Rectal smooth muscle tissue (tissue), 1 donor: ENCODE data around the gene KCNA10.

Experiments used
- H3K27ac ChIP-seq: one replicate; pipeline ENCODE4 v1.7.0; 2013; ENCODE audit warnings: low read depth, low read length, inconsistent platforms
- H3K27me3 ChIP-seq: one replicate; pipeline ENCODE4 v1.7.0; 2013; ENCODE audit warnings: low read length; ENCODE audit not compliant: control insufficient read depth, insufficient read depth
- H3K36me3 ChIP-seq: one replicate; pipeline ENCODE4 v1.7.0; 2013; ENCODE audit warnings: low read length; ENCODE audit not compliant: control insufficient read depth, insufficient read depth
- H3K4me1 ChIP-seq: one replicate; pipeline ENCODE4 v1.7.0; 2013; ENCODE audit warnings: low read length; ENCODE audit not compliant: control insufficient read depth, insufficient read depth
- H3K4me3 ChIP-seq: one replicate; pipeline ENCODE4 v1.7.0; 2013; ENCODE audit warnings: low read length
- H3K9ac ChIP-seq: one replicate; pipeline ENCODE4 v1.7.0; 2013; ENCODE audit warnings: low read length

The KCNA10 gene

GRCh38 chr1:110480356-110481096 lies 38.4 kb downstream of the KCNA10 start:
- Histone ChIP-seq H3K27me3 (no peaks in the 10 kb centered on the region), H3K36me3 (no peaks in the 10 kb centered on the region), H3K9ac (no peak overlapping the region), H3K4me1 (no peaks in the 10 kb centered on the region), H3K4me3 (no peak overlapping the region), H3K27ac (no peak overlapping the region)

- Histone ChIP-seq H3K36me3 (no peaks in the 10 kb centered on the region), H3K4me3 (no peak overlapping the region), H3K27ac (no peak overlapping the region), H3K27me3 (no peaks in the 10 kb centered on the region), H3K4me1 (no peaks in the 10 kb centered on the region), H3K9ac (no peak overlapping the region)
Observed at GRCh38 chr1:110478886-110479285, 40.1 kb downstream of the KCNA10 start.

- Histone ChIP-seq H3K27me3 (no peaks in the 10 kb centered on the region), H3K36me3 (no peaks in the 10 kb centered on the region), H3K4me1 (no peaks in the 10 kb centered on the region), H3K27ac (no peak overlapping the region), H3K4me3 (no peak overlapping the region), H3K9ac (no peak overlapping the region)
Observed at GRCh38 chr1:110477967-110478640, 40.9 kb downstream of the KCNA10 start.

GRCh38 chr1:110477445-110477957 lies 41.5 kb downstream of the KCNA10 start:
- H3K27me3 ChIP-seq: no peaks in the 10 kb centered on the region
- no peaks in the 10 kb centered on the region for H3K4me1 ChIP-seq
- H3K27ac ChIP-seq: no peak overlapping the region
- H3K4me3 ChIP-seq: no peak overlapping the region
- no peak overlapping the region for H3K9ac ChIP-seq
- no peaks in the 10 kb centered on the region for H3K36me3 ChIP-seq

GRCh38 chr1:110477041-110477440 lies 41.9 kb downstream of the KCNA10 start:
- Histone ChIP-seq H3K4me1 (no peaks in the 10 kb centered on the region), H3K36me3 (no peaks in the 10 kb centered on the region), H3K27me3 (no peaks in the 10 kb centered on the region), H3K4me3 (no peak overlapping the region), H3K27ac (no peak overlapping the region), H3K9ac (no peak overlapping the region)

GRCh38 chr1:110476028-110476765 lies 42.8 kb downstream of the KCNA10 start:
- Histone ChIP-seq H3K4me3 (no peak overlapping the region), H3K27me3 (no peaks in the 10 kb centered on the region), H3K4me1 (no peaks in the 10 kb centered on the region), H3K36me3 (no peaks in the 10 kb centered on the region), H3K9ac (no peak overlapping the region), H3K27ac (no peak overlapping the region)

- Histone ChIP-seq H3K4me1 (no peaks in the 10 kb centered on the region), H3K4me3 (no peak overlapping the region), H3K27me3 (no peaks in the 10 kb centered on the region), H3K27ac (no peak overlapping the region), H3K9ac (no peak overlapping the region), H3K36me3 (no peaks in the 10 kb centered on the region)
Observed at GRCh38 chr1:110475362-110476027, 43.5 kb downstream of the KCNA10 start.

- H3K27ac ChIP-seq: no peak overlapping the region
- no peak overlapping the region for H3K9ac ChIP-seq
- no peaks in the 10 kb centered on the region for H3K36me3 ChIP-seq
- no peaks in the 10 kb centered on the region for H3K4me1 ChIP-seq
- no peaks in the 10 kb centered on the region for H3K27me3 ChIP-seq
- H3K4me3 ChIP-seq: no peak overlapping the region
Observed at GRCh38 chr1:110474444-110474843, 44.5 kb downstream of the KCNA10 start.

- H3K27ac ChIP-seq: no peak overlapping the region
- no peak overlapping the region for H3K9ac ChIP-seq
- no peaks in the 10 kb centered on the region for H3K4me1 ChIP-seq
- H3K4me3 ChIP-seq: no peak overlapping the region
- H3K36me3 ChIP-seq: no peaks in the 10 kb centered on the region
- H3K27me3 ChIP-seq: no peaks in the 10 kb centered on the region
Observed at GRCh38 chr1:110472546-110472945, 46.4 kb downstream of the KCNA10 start.

GRCh38 chr1:110471131-110471530 lies 47.8 kb downstream of the KCNA10 start:
- Histone ChIP-seq H3K27me3 (no peaks in the 10 kb centered on the region), H3K36me3 (no peaks in the 10 kb centered on the region), H3K4me3 (no peak overlapping the region), H3K27ac (no peak overlapping the region), H3K9ac (no peak overlapping the region), H3K4me1 (no peaks in the 10 kb centered on the region)
